Prostate gland (tissue), 2 donors: ENCODE data around the gene PSMB2.

ENCODE experiments used
- CTCF ChIP-seq, 4 experiments: fragments of 200-600 bp in 2 of 4; fragments of 450-650 bp in 2 of 4; sonication (generic) in 2 of 4; IDR thresholded peaks; 1 replicate in 3 of 4; 2 replicates in 1 of 4; pipeline ENCODE4 v1.5.1; 2016 to 2019; ENCODE audit warnings: antibody characterized with exemption in 4 of 4, mild to moderate bottlenecking in 2 of 4, moderate library complexity in 2 of 4
- POLR2AphosphoS5 ChIP-seq: sonication (generic); formaldehyde crosslinking; IDR thresholded peaks from one replicate; pipeline ENCODE4 v1.6.1; 2017; ENCODE audit warnings: antibody characterized with exemption

DNA sequence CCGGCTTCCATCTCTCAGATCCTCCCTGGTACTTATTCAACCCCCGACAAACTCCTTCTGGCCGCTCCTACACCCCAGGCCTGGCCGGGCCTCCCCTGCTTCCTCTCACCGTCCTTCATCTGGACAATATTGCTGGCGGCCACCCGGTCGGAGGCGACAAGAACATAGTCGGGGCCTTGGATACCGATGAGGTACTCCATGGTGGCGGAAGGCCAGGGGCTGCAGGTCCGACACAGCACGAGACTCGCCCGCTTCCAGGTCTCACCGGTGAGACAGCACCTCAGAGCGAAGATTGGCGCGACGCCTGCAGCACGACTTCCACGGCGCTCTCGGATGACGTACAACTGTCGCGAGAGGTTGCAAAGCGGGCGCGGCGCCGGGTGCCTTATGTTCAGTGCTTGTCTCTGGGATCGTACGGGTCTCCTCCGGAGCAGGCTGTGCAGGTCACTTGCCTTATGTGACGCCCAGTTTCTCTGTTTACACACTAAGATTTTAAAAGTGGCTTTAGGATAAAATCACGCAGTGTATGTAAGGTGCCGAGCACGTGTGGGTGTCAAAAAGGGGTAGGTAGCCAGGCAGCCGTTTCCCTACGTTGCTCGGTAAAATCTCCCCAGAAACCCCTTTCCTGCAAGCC, at the start of gene PSMB2:
- TF ChIP-seq POLR2AphosphoS5 (peak; percentile 94), CTCF (IDR thresholded peaks at IDR 0.05) (no peak)
